ENCODE results near the gene RNU5B-1. TPM values are rescaled to one million over a fixed set of nuclear protein-coding genes. Genes with fewer than 3 reads are reported as not detected.

The RNU5B-1 gene
- total RNA-seq, 1 experiment from 2014 or later = 25.8 TPM

GRCh38 chr15:65286069-65286703 lies 18.3 kb upstream of the RNU5B-1 start:
- intact Hi-C loops (cut with micrococcal nuclease; ENCODE audit: unreplicated experiment) = no loop called here
- Mint-ChIP-seq H3K4me1 (ENCODE audit: low read depth, unreplicated experiment) (peaks cover 6% of the 10 kb centered on the region), H3K36me3 (ENCODE audit: insufficient read depth, unreplicated experiment) (peaks cover 17% of the 10 kb centered on the region), H3K4me3 (ENCODE audit: low read depth, unreplicated experiment) (peak overlapping the region; percentile 96), H3K27ac (ENCODE audit: unreplicated experiment) (peak overlapping the region; percentile 36), H3K27me3 (ENCODE audit: unreplicated experiment) (no peaks in the 10 kb centered on the region), H3K9me3 (ENCODE audit: low read depth, unreplicated experiment) (no peaks in the 10 kb centered on the region)
- CTCF ChIA-PET = interaction anchor here (0.5 to 2.0 kb wide), 19 partner anchors 8 to 1626 kb away, joined by 3 to 10 read pairs (median 4); partner anchors contain the start of gene RNU5B-1
- TF ChIP-seq CTCF (IDR thresholded peaks at IDR 0.05; ENCODE audit: unreplicated experiment) = no peak
- DNase-seq = no peak
- BruUV-seq (replicated peaks) = no TSS peak

DNA sequence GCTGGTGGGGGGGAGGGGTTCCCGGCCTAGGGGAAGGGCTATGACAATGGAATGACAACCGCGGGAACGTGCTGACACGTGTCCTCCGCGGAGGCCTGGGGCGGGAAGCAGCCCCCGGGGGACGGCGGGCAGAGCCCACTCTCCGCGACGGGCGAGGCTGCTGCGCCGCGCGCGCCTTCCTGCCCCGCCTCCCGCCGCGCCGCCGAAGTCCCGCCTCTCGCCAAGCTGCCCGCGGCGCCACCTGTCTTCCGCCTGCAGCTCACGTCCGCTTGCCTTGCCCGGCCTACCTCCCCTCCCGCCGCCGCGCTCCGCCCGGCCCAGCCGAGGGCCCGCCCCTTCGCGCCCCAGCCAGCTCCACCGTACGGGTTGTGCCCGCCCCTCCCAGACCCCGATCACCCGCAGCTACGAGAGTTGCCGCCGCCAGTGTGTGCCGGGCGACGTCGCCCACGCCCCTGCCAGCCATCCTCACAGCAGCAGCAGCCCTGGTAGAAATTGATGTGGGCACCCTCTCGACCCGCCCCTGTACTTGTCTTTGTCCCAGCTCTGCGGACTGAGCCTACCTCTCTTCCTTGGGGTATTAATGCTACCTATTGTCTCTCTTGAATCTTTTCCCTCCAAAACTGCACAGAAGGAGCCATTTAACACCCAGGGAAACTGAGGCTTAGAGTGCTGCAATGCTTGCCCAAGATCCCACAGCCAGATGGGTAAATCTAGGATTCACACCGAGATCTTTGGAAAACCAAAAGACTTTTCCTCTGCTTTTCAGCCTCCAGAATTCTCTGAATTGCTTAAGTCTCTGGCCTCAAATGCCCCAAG lies 17.6 kb upstream of the RNU5B-1 start, which contains the start of gene PARP16:
Gene PARP16, minus strand, starts transcription at position 180 of the 816 bp plus-strand sequence. CDS start 457 bp downstream, outside the sequence.
- BruUV-seq (replicated peaks) = no TSS peak
- H3K27me3 Mint-ChIP-seq (ENCODE audit: unreplicated experiment) = no peaks in the 10 kb centered on the region
- peak within 1 kb of the TSS; percentile 96 for H3K4me3 Mint-ChIP-seq (ENCODE audit: low read depth, unreplicated experiment)
- peaks cover 6% of the 10 kb centered on the region for H3K4me1 Mint-ChIP-seq (ENCODE audit: low read depth, unreplicated experiment)
- peak within 1 kb of the TSS; percentile 36 for H3K27ac Mint-ChIP-seq (ENCODE audit: unreplicated experiment)
- H3K36me3 Mint-ChIP-seq (ENCODE audit: insufficient read depth, unreplicated experiment) = peaks cover 17% of the 10 kb centered on the region
- peak; percentile 33 for TF ChIP-seq CTCF (IDR thresholded peaks at IDR 0.05; ENCODE audit: unreplicated experiment)
- intact Hi-C loops (cut with micrococcal nuclease; ENCODE audit: unreplicated experiment) = no loop called here
- peak; percentile 97 for DNase-seq
- H3K9me3 Mint-ChIP-seq (ENCODE audit: low read depth, unreplicated experiment) = no peaks in the 10 kb centered on the region
- CTCF ChIA-PET = interaction anchor here (0.5 to 2.0 kb wide), 18 partner anchors 9 to 698 kb away, joined by 3 to 10 read pairs (median 4); partner anchors contain the start of gene RNU5B-1

GRCh38 chr15:65287520-65287855 lies 17.0 kb upstream of the RNU5B-1 start:
- no TSS peak for BruUV-seq (replicated peaks)
- Mint-ChIP-seq H3K4me3 (ENCODE audit: low read depth, unreplicated experiment) (peak overlapping the region; percentile 96), H3K27me3 (ENCODE audit: unreplicated experiment) (no peaks in the 10 kb centered on the region), H3K27ac (ENCODE audit: unreplicated experiment) (no peak overlapping the region), H3K36me3 (ENCODE audit: insufficient read depth, unreplicated experiment) (peaks cover 17% of the 10 kb centered on the region), H3K9me3 (ENCODE audit: low read depth, unreplicated experiment) (no peaks in the 10 kb centered on the region), H3K4me1 (ENCODE audit: low read depth, unreplicated experiment) (peaks cover 6% of the 10 kb centered on the region)
- CTCF ChIA-PET = interaction anchor here (0.9 to 1.2 kb wide), 2 partner anchors 17 to 90 kb away, joined by 3 to 8 read pairs; partner anchors contain the start of gene RNU5B-1
- DNase-seq = no peak
- intact Hi-C loops (cut with micrococcal nuclease; ENCODE audit: unreplicated experiment) = no loop called here
- no peak for TF ChIP-seq CTCF (IDR thresholded peaks at IDR 0.05; ENCODE audit: unreplicated experiment)

DNA sequence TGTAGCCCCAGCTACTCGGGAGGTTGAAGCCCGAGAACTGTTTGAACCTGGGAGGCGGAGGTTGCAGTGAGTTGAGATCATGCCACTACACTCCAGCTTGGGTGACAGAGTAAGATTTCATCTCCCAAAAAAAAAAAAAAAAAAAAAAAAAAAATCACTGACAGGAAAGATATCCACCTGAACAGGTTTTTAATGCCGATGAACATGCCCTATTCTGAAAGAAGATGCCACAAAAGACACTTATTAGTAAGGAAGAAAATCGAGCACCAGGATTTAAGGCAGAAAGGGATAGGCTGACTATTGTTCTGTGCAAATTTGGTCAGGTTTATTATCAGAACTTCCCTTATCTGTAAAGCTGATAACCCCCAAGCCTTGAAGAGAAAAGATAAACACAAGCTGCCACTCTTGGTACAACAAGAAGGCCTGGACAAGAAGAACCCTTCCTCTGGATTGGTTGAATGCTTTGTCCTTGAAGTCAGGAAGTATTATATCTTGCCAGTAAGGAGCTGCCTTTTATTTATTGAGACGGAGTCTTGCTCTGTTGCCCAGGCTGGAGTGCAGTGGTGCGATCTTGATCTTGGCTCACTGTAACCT lies 15.1 kb upstream of the RNU5B-1 start:
- TF ChIP-seq CTCF (IDR thresholded peaks at IDR 0.05; ENCODE audit: unreplicated experiment) = no peak
- Mint-ChIP-seq H3K36me3 (ENCODE audit: insufficient read depth, unreplicated experiment) (peaks cover 17% of the 10 kb centered on the region), H3K9me3 (ENCODE audit: low read depth, unreplicated experiment) (no peaks in the 10 kb centered on the region), H3K4me3 (ENCODE audit: low read depth, unreplicated experiment) (no peak overlapping the region), H3K27me3 (ENCODE audit: unreplicated experiment) (no peaks in the 10 kb centered on the region), H3K27ac (ENCODE audit: unreplicated experiment) (no peak overlapping the region), H3K4me1 (ENCODE audit: low read depth, unreplicated experiment) (peaks cover 6% of the 10 kb centered on the region)
- BruUV-seq (replicated peaks) = no TSS peak
- no peak for DNase-seq
- intact Hi-C loops (cut with micrococcal nuclease; ENCODE audit: unreplicated experiment) = no loop called here
- CTCF ChIA-PET = no interaction called here

All from Calu3 (cell line).